Stimulated activated CD8-positive, alpha-beta memory T cell treated with anti-CD3 and anti-CD28 coated beads, Interleukin-4, amount 100 ng/mL, for 24 hours (primary cell): ENCODE measurements around the gene OMG.
"Not testable (repeated sequence)": the region's sequence is repeated elsewhere in the genome, so short reads cannot be mapped to it uniquely, and the experiment has no call there.

Experiments
- DNase-seq: peaks from one replicate; pipeline ENCODE4 v3.0.0-alpha.2; 2020; ENCODE audit warnings: low read depth

Gene OMG

GRCh38 chr17:31262923-31263322, 34.1 kb downstream of the OMG start:
- DNase-seq: not testable (repeated sequence)

- no peak for DNase-seq
Measured at GRCh38 chr17:31261601-31262000, 35.4 kb downstream of the OMG start.

- no peak for DNase-seq
Measured at GRCh38 chr17:31260151-31260550, 36.9 kb downstream of the OMG start.

GRCh38 chr17:31256936-31257335, 40.1 kb downstream of the OMG start:
- DNase-seq: no peak

GRCh38 chr17:31254654-31255053, 42.4 kb downstream of the OMG start:
- DNase-seq: no peak

GRCh38 chr17:31252741-31253140, 44.3 kb downstream of the OMG start:
- no peak for DNase-seq

- DNase-seq: no peak
Measured at GRCh38 chr17:31251970-31252328, 45.1 kb downstream of the OMG start.

GRCh38 chr17:31251105-31251969, 45.7 kb downstream of the OMG start:
- no peak for DNase-seq

GRCh38 chr17:31250229-31250628, 46.8 kb downstream of the OMG start:
- no peak for DNase-seq

- DNase-seq: no peak
Measured at GRCh38 chr17:31249835-31250141, 47.3 kb downstream of the OMG start.

GRCh38 chr17:31248986-31249834, 47.8 kb downstream of the OMG start:
- no peak for DNase-seq
